HG03342 (cell line): ENCODE measurements around the gene TTC9B.

Experiments
- ATAC-seq: cut with Tn5 transposase; IDR thresholded peaks from one replicate; pipeline ENCODE4 v1.9.1; 2021; ENCODE audit warnings: mild to moderate bottlenecking, moderate library complexity; ENCODE audit not compliant: unreplicated experiment

Gene TTC9B

DNA sequence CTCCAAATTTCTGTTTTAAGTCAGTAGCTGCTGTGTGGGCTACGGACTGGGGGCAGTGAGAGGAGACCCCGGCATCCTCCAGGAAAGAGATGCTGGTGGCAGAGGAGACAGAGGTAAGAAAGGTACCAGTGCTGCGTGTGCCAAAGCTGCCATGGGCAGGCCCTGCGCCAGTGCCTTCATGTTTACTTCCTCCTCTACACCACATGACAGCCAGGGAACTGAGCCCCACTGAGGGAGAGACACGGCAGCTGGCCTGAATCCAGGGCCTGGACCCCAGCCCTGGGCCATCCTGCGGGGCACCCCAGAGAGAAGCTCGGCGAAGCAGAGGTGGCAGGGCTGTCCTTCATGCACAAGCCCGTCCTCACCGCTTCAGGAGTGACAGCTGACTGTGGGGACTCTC lies 31.0 kb upstream of the TTC9B start:
- ATAC-seq: no peak

DNA sequence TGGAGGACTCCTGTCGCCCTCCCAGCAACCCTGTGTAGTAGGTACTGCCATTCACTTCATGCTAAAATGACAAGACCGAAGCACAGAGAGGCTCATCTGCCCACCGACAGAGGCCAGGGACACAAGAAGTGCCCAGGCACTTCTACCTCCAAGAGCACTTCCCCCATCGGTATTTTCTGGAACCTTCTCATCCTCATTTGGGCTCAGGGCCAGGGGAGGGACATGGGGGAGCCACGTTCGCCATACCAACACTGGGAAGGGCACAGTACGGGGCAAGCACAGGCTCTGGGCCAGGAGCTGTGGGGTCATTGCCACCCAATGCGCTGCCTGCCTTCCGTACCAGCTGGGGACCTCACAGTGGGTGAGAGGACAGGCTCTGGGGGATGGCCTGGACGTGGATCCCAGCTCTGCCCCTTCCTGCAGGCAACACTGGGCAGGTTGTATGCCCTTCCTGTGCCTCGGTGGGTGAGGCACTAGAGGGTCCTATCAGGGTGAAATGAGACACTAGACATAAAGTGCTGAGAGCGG lies 29.6 kb upstream of the TTC9B start:
- no peak for ATAC-seq

GRCh38 chr19:40247178-40247577 lies 29.0 kb upstream of the TTC9B start:
- no peak for ATAC-seq

- no peak for ATAC-seq
Observed at GRCh38 chr19:40246292-40247073, 28.3 kb upstream of the TTC9B start.

GRCh38 chr19:40245506-40246128 lies 27.4 kb upstream of the TTC9B start:
- ATAC-seq: no peak

DNA sequence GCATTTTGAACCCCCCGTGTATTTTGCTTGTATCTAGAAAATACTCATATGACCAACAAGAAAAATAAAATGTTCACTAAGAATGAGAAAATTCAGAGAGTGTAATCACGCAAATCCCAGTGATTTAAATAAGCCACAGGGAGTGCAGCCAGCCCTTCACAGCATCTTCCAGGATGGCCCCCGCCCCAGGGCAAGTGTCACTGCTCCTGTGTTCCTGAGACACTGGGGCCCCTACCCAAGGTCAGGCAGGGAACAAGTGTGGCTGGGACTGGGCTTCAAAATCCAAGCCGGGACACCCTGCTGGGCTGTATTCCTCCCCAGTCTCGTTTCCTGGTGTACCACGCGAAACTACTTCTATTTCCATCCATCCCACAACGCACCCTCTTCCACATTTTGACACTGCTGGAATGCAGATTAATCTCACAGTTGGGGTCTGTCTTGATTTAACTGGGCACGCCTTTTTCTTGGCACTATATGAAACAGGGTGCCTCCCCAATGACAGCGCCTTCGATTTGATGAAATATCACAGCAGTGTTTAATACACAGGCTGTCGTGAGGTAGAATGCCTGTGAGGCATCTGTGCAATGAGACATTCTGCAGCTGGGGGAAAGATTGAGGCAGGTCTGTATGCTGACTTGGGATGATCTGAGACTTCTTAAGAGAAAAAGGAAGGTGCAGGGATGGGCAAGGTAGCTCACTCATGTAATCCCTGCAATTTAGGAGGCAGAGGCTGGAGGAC lies 26.6 kb upstream of the TTC9B start:
- ATAC-seq: no peak

- no peak for ATAC-seq
Observed at GRCh38 chr19:40243181-40243580, 25.0 kb upstream of the TTC9B start.

DNA sequence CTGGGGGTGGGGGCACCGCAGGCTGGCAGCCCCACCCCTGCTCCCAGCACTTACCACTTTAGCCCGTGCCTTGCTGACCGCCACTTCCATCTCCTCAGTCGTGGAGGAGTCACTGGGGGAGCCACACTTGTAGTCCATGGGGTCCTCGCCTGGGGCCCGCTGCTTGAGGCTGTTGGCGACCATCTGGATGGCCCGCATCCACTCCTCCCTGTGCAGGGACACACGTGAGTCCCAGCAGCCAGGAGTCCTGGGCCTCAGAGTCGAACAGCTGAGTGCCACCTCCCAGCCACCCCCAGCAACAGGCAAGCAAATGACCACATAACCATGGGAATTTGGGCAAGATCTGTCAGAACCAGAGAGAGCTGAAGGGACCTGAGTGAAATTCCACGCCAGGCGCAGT lies 24.3 kb upstream of the TTC9B start:
- ATAC-seq: no peak

DNA sequence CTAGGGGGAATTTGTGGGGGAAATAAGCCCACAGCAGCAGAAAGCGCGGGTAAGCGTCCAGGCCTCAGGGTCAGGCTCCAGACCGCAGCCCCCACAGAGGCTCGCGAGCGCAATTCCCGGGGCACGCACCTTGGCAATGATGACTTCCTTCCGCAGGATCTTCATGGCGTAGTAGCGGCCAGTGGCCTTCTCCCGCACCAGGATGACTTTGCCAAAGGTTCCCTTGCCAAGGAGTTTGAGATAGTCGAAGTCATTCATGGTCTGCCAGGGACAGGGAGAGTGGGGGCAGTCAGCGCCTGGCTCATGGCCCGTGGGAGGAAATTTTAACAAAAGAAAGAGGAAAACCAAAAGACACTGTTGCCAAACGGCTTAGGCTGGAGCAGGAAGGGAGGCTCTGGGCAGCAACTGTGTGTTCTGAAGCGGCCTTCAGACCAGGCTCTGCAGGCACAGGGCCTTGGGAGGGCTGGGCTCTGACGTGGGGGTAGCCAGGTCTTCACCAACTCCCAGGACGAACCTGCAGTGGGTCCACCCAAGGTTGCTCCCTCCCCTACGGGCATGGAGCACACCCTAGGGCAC lies 23.7 kb upstream of the TTC9B start:
- ATAC-seq: no peak

GRCh38 chr19:40241125-40241808 lies 23.1 kb upstream of the TTC9B start:
- no peak for ATAC-seq

DNA sequence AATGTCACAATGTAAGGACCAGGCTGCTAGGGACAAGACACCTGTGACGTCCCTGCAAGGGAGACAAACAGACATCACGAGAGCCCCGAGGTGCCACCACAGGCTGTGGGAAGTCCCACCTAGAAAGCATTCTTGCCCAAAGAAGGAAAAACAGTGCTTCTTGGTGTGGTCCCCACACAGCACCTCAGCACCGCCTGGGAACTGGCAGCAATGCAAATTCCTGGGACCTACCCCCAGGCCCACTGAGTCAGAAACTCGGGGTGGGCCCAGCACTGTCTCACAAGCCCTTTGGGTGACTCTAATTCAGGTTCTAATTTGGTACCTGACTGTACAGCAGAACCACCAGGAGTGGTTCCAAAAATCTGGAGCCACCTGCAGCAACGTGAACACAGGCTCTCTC lies 22.1 kb upstream of the TTC9B start:
- no peak for ATAC-seq

- no peak for ATAC-seq
Observed at GRCh38 chr19:40239415-40240226, 21.4 kb upstream of the TTC9B start.

GRCh38 chr19:40238775-40239174 lies 20.6 kb upstream of the TTC9B start:
- no peak for ATAC-seq

DNA sequence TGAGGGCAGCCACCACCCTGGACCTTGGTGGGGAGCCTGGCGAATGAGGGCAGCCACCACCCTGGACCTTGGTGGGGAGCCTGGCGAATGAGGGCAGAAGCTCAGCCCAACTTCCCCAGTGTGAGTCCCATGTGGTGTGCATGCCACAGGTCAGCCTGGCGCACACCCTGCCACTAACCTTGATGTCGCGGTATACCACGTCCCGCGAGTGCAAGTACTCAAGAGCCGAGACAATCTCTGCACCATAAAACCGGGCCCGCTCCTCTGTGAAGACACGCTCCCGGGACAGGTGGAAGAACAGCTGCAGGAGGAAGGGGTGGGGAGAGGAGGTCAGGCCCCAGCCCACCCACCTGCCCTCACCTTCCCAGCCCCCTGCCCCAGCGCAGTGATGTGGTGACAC lies 19.6 kb upstream of the TTC9B start:
- ATAC-seq: no peak

DNA sequence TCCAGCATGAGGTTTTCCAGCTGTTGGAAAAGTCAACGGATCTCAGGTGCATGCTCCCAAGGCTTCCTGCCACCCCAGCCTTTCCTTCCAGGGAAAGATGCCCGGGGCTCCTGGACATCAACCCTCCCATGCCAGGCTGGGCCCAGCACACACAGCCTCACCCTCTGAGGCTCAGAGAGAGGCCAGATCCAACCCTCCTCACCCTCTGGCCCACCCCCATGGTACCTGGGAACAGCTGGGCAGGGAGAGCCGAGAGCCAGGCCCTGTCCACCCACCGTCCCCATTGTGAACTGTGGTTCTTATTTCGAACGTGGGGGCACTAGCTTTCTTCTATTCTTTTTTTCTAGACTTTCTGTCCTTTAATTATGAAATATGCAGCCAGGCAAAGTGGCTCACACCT lies 18.2 kb upstream of the TTC9B start:
- no peak for ATAC-seq

GRCh38 chr19:40236026-40236355 lies 17.8 kb upstream of the TTC9B start:
- no peak for ATAC-seq

DNA sequence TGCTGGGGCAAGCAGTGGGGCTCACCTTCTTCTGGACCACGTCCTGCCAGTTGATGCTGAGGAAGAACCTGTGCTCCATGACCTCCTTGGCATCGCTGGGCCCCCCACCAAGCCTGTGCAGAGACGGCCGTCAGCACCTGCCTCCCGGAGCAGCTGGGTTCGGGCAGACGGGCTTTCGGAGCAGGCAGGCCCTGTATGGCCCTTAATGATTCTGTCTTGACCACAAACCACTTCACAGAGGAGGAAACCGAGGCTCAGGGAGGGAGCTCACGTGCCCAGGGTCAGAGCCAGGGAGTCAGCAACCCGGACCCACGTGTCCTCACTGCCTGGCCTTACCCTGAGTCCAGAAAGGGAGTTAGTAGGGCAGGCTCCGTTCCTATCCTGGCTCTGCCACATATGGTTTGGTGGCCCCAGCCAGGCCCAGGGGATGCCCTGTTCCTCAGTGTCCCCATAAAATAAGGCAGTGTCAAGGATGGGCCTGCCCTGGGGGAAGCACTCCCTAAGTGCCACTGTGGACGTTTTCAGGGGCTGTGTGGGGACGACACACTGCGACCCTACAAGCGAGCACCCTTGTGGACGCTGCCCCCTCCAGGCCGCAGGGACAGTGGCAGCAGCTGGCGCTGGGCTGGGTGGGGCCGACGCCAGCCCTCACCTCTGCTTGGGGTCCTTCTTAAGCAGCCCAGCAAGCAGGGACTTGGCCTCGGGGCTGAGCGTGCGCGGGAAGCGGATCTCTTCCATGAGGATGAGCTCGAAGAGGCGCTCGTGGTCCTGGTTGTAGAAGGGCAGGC lies 17.2 kb upstream of the TTC9B start:
- no peak for ATAC-seq

DNA sequence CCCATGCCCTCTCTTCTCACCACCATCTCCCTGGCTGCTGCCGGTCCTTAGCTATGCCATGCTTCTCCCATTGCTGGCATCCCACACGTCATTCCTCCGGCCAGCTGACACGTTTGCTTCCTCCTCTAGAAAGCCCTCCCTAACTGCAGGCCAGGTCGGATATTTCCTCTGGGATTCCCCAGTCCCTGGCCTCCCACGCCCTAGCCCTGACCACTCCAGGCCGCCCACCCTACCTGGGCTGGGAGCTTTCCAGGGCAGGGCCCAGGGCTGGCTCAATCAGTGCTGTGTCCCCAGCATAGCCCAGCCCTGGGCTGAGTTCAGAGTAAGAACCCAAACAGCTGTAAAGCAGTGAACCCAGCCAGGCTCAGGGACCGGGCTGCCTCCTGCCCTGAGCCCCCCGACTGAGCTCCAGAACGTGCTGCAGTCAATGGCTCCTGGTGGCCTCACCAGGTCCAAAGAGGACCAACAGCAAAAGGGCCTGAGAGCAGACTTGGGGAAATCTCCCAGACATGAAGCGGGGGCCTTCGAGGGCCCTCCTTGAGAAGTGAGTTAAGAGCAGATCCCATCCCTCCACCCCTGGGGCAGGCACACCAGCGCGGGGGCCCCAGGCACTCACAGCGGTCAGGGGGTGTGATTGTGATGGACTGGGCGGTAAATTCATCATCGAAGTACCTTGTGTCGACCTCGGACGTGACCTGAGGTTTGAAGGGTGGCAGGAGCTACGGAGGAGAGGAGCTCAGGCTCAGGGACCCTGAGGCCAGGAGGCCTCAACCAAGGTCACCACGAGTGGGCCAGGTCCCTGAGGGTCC lies 16.4 kb upstream of the TTC9B start:
- ATAC-seq: no peak
